Measurements from ENCODE around the gene SLC16A3. TPM values are rescaled to one million over a fixed set of nuclear protein-coding genes. Genes with fewer than 3 reads are reported as not detected.

SLC16A3 gene
- total and polyA plus RNA-seq, 2 of the 8 experiments (the other 6 are each of a cell fraction or from before 2014, with no cell fraction given), result 3.8 to 8.7 TPM

DNA sequence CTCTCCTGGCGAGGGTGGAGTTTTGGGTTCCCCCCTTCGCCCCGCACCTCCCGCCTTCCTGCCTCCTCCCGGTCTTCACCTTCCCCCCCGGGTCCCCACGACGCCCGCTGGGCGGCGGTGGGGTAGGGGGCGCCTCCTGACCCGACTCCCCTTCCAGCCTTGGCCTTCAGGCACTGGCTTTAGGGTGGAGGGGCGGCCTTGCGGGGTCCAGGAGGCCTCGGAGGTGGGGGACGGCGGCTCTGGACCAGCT, 2.4 kb downstream of the SLC16A3 start (continued):
- TF ChIP-seq, protein P1, sequence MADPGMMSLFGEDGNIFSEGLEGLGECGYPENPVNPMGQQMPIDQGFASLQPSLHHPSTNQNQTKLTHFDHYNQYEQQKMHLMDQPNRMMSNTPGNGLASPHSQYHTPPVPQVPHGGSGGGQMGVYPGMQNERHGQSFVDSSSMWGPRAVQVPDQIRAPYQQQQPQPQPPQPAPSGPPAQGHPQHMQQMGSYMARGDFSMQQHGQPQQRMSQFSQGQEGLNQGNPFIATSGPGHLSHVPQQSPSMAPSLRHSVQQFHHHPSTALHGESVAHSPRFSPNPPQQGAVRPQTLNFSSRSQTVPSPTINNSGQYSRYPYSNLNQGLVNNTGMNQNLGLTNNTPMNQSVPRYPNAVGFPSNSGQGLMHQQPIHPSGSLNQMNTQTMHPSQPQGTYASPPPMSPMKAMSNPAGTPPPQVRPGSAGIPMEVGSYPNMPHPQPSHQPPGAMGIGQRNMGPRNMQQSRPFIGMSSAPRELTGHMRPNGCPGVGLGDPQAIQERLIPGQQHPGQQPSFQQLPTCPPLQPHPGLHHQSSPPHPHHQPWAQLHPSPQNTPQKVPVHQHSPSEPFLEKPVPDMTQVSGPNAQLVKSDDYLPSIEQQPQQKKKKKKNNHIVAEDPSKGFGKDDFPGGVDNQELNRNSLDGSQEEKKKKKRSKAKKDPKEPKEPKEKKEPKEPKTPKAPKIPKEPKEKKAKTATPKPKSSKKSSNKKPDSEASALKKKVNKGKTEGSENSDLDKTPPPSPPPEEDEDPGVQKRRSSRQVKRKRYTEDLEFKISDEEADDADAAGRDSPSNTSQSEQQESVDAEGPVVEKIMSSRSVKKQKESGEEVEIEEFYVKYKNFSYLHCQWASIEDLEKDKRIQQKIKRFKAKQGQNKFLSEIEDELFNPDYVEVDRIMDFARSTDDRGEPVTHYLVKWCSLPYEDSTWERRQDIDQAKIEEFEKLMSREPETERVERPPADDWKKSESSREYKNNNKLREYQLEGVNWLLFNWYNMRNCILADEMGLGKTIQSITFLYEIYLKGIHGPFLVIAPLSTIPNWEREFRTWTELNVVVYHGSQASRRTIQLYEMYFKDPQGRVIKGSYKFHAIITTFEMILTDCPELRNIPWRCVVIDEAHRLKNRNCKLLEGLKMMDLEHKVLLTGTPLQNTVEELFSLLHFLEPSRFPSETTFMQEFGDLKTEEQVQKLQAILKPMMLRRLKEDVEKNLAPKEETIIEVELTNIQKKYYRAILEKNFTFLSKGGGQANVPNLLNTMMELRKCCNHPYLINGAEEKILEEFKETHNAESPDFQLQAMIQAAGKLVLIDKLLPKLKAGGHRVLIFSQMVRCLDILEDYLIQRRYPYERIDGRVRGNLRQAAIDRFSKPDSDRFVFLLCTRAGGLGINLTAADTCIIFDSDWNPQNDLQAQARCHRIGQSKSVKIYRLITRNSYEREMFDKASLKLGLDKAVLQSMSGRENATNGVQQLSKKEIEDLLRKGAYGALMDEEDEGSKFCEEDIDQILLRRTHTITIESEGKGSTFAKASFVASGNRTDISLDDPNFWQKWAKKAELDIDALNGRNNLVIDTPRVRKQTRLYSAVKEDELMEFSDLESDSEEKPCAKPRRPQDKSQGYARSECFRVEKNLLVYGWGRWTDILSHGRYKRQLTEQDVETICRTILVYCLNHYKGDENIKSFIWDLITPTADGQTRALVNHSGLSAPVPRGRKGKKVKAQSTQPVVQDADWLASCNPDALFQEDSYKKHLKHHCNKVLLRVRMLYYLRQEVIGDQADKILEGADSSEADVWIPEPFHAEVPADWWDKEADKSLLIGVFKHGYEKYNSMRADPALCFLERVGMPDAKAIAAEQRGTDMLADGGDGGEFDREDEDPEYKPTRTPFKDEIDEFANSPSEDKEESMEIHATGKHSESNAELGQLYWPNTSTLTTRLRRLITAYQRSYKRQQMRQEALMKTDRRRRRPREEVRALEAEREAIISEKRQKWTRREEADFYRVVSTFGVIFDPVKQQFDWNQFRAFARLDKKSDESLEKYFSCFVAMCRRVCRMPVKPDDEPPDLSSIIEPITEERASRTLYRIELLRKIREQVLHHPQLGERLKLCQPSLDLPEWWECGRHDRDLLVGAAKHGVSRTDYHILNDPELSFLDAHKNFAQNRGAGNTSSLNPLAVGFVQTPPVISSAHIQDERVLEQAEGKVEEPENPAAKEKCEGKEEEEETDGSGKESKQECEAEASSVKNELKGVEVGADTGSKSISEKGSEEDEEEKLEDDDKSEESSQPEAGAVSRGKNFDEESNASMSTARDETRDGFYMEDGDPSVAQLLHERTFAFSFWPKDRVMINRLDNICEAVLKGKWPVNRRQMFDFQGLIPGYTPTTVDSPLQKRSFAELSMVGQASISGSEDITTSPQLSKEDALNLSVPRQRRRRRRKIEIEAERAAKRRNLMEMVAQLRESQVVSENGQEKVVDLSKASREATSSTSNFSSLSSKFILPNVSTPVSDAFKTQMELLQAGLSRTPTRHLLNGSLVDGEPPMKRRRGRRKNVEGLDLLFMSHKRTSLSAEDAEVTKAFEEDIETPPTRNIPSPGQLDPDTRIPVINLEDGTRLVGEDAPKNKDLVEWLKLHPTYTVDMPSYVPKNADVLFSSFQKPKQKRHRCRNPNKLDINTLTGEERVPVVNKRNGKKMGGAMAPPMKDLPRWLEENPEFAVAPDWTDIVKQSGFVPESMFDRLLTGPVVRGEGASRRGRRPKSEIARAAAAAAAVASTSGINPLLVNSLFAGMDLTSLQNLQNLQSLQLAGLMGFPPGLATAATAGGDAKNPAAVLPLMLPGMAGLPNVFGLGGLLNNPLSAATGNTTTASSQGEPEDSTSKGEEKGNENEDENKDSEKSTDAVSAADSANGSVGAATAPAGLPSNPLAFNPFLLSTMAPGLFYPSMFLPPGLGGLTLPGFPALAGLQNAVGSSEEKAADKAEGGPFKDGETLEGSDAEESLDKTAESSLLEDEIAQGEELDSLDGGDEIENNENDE (IDR thresholded peaks at IDR 0.05; ENCODE audit: insufficient replicate concordance, low read length), result no peak
- TF ChIP-seq GTF2F1 (IDR thresholded peaks at IDR 0.05; ENCODE audit: borderline replicate concordance, low read depth, low read length) (no peak), SUZ12 (IDR thresholded peaks at IDR 0.05; ENCODE audit: low read length) (no peak), MAX (IDR thresholded peaks at IDR 0.05) (no peak), EP300 (IDR thresholded peaks at IDR 0.05; ENCODE audit: borderline replicate concordance in 1 of 2, low read depth in 2 of 2, low read length in 2 of 2) (no peak), CBX5 (IDR thresholded peaks at IDR 0.05; ENCODE audit: low read depth, low read length) (no peak), FOSL1 (IDR thresholded peaks at IDR 0.05; ENCODE audit: insufficient read depth, low read depth, low read length) (no peak), RFX5 (IDR thresholded peaks at IDR 0.05; ENCODE audit: borderline replicate concordance, low read depth, low read length) (no peak), SIN3A (conservative IDR thresholded peaks at IDR 0.05 in 1 of 2, IDR thresholded peaks at IDR 0.05 in 1 of 2; ENCODE audit: low read depth in 1 of 2, low read length in 2 of 2) (no peak), TAF1 (IDR thresholded peaks at IDR 0.05; ENCODE audit: low read depth, low read length) (no peak)
- TF ChIP-seq, protein P2, sequence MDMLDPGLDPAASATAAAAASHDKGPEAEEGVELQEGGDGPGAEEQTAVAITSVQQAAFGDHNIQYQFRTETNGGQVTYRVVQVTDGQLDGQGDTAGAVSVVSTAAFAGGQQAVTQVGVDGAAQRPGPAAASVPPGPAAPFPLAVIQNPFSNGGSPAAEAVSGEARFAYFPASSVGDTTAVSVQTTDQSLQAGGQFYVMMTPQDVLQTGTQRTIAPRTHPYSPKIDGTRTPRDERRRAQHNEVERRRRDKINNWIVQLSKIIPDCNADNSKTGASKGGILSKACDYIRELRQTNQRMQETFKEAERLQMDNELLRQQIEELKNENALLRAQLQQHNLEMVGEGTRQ (IDR thresholded peaks at IDR 0.05; ENCODE audit: low read length), result no peak

Data from H1 (cell line).